Hematopoietic multipotent progenitor cell (in vitro differentiated cells): ENCODE results near the gene ESYT2. TPM values are rescaled to one million over a fixed set of nuclear protein-coding genes. Genes with fewer than 3 reads are reported as not detected.
A peak's percentile ranks its signal among the peaks of the same experiment; 100 is the strongest.
"Not testable (repeated sequence)": the region's sequence is repeated elsewhere in the genome, so short reads cannot be mapped to it uniquely, and the experiment has no call there.

Experiments
- DNase-seq, 3 donors: peaks; one replicate each; pipeline ENCODE4 v3.0.0-alpha.2; 2011 to 2015; ENCODE audit warnings: low read depth in 2 of 3, low spot score in 2 of 3
- total RNA-seq: library from RNA; depleted of rRNA; stranded (reverse); fragments of >200 nt; gene quantifications from one replicate; pipeline ENCODE4 v1.2.3, GENCODE V29; 2012

ESYT2 gene, protein sequence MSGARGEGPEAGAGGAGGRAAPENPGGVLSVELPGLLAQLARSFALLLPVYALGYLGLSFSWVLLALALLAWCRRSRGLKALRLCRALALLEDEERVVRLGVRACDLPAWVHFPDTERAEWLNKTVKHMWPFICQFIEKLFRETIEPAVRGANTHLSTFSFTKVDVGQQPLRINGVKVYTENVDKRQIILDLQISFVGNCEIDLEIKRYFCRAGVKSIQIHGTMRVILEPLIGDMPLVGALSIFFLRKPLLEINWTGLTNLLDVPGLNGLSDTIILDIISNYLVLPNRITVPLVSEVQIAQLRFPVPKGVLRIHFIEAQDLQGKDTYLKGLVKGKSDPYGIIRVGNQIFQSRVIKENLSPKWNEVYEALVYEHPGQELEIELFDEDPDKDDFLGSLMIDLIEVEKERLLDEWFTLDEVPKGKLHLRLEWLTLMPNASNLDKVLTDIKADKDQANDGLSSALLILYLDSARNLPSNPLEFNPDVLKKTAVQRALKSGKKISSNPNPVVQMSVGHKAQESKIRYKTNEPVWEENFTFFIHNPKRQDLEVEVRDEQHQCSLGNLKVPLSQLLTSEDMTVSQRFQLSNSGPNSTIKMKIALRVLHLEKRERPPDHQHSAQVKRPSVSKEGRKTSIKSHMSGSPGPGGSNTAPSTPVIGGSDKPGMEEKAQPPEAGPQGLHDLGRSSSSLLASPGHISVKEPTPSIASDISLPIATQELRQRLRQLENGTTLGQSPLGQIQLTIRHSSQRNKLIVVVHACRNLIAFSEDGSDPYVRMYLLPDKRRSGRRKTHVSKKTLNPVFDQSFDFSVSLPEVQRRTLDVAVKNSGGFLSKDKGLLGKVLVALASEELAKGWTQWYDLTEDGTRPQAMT
- 154 TPM for total RNA-seq

- DNase-seq, result peak; percentile 97 to 100 (median 98)
Measured at GRCh38 chr7:158829342-158830210, at the start of gene ESYT2. Gene ESYT2, minus strand, starts transcription at chr7:158829509. Its CDS starts 91 bp downstream, at chr7:158829418.

DNA sequence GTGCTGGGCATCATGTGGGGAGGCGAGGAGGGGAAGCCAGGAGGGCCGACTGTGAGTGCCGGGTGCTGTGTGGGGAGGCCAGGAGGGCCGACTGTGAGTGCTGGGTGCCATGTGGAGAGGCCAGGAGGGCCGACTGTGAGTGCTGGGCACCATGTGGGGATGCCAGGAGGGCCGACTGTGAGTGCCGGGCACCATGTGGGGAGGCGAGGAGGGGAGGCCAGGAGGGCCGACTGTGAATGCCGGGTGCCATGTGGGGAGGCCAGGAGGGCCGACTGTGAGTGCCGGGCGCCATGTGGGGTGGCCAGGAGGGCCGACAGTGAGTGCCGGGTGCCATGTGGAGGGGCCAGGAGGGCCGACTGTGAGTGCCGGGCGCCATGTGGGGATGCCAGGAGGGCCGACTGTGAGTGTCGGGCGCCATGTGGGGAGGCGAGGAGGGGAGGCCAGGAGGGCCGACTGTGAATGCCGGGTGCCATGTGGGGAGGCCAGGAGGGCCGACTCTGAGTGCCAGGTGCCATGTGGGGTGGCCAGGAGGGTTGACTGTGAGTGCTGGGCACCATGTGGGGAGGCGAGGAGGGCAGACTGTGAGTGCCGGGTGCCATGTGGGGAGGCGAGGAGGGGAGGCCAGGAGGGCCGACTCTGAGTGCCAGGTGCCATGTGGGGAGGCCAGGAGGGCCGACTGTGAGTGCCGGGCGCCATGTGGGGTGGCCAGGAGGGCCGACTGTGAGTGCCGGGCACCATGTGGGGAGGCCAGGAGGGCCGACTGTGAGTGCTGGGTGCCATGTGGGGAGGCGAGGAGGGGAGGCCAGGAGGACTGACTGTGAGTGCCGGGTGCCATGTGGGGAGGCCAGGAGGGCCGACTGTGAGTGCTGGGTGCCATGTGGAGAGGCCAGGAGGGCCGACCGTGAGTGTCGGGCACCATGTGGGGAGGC is 49.1 kb upstream of the ESYT2 start:
- DNase-seq, result not testable (repeated sequence)

GRCh38 chr7:158876984-158877383 is 47.7 kb upstream of the ESYT2 start:
- no peak for DNase-seq

DNA sequence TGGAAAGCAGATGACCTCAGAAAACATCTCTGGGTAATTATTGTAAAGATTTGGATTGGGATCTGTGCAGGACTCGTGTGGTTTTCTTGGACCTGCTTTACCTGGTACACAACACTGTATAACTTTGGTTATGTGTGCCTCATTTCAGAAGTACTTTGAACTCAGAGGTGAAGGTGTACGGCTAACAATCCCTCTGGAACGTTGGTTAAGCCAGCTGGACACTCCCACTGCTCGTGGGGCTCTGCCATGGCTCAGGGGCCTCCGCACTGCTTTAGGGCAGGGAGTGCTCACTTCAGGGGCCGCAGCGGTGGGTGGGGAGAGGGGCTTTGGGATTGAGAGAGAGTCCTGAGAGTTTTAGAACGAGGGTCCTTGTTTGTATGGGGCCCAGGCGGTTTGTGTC is 40.6 kb upstream of the ESYT2 start:
- DNase-seq, result no peak

GRCh38 chr7:158868764-158869410 is 39.6 kb upstream of the ESYT2 start:
- DNase-seq, result no peak

GRCh38 chr7:158867214-158867984 is 38.1 kb upstream of the ESYT2 start:
- no peak for DNase-seq

DNA sequence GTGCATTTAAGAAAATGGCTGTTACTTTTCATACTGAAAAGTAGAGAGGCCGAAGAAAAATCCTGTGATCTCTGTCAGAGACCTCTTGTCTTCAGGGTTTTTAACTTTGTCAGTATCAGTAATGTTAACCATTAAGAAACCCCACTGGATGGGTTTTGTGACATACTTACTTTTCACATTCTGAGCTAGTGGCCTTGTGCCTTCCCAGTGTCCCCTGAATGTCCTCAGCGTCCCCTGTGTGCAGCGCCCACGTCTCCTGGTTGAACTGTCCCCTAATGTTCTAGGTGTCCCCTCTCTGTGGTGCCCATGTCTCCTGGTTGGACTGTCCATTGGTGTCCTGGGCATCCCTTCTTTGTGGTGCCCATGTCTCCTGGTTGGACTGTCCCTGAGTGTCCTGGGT is 36.7 kb upstream of the ESYT2 start:
- DNase-seq, result no peak

- peak in 1 of 3 donors; percentile 77 for DNase-seq
Measured at GRCh38 chr7:158865462-158865922, 36.2 kb upstream of the ESYT2 start.

DNA sequence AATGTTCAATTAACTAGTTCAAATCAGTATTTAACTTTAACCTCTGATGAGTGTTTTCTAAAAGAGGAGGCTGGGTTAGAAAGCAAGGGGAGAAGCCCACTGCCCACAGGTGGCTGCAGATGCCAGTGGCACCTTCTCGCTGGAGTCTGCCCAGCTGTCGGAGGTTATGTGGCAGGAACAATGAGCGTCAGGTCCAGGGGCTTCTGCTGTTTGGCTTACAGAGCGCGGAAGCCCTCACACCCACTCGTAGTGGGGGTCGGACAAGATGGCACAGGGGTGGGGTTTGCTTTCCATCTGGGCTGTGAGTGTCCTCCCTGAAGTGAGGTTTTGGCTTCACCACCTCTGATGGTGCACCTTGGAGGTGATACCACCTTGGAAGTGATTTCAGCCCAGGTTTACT is 35.5 kb upstream of the ESYT2 start:
- DNase-seq, result no peak

DNA sequence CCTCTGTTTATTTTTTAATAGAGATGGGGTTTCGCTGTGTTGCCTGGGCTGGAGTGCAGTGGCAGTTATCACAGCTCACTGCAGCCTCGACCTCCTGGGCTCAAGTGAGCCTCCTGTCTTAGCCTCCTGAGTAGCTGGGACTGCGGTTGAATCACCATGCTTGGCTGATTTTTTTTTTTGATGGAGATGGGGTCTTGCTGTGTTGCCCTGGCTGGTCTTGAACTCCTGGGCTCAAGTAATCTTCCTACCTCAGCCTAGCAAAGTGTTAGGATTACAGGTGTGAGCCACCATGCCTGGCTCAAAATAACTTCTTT is 35.2 kb upstream of the ESYT2 start:
- no peak for DNase-seq

DNA sequence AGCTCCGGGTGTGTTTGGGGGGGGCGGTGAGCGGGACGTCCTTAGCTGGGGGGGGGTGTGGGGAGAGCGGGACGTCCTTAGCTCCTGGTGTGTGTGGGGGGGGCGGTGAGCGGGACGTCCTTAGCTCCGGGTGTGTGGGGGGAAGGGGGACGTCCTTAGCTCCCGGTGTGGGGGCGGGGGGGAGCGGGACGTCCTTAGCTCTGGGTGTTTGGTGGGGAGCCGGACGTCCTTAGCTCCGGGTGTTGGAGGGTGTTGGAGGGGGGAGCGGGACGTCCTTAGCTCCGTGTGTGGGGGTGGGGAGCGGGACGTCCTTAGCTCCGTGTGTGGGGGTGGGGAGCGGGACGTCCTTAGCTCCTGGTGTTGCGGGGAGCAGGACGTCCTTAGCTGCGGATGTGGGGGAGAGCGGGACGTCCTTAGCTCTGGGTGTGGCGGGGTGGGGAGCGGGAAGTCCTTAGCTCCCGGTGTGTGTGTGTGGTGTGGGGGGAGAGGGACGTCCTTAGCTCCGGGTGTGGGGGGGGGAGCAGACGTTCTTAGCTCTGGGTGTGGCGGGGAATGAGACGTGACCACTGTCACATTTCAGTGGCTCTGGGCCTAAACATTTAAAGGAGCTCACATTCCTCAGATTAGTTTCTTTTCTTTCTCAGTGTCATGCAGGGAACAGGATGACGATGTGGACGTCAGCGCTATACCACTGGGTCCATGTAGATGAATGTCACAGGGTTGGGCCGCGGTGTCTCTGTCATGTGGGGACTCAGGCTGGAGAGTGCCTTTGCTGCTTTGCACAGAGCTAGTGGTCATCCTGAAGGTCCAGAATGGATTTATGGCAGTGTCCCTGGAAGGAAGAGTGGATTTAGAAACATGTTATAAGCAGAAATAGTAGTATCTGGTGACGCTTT is 34.5 kb upstream of the ESYT2 start:
- DNase-seq, result peak in 1 of 3 donors; percentile 32

DNA sequence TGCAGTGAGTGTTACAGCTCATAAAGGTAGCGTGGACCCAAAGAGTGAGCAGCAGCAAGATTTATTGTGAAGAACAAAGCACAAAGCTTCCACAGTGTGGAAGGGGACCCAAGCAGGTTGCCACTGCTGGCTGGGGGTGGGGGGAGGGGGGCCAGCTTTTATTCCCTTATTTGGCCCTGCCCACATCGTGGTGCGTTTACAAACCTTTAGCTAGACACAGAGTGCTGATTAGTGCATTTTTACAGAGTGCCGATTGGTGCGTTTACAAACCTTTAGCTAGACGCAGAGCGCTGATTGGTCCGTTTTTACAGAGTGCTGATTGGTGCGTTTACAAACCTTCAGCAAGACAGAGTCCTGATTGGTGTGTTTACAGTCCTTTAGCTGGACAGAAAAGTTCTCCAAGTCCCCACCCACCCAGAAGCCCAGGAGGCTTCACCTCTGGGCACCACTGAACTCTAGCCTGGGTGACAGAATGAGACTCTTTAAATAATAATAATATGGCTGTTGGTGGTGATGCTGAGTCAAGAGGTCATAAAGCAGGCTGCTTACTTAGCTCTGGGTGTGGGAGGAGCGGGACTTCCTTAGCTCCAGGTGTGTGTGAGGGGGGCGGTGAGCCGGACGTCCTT is 33.8 kb upstream of the ESYT2 start:
- peak in 1 of 3 donors; percentile 65 for DNase-seq

GRCh38 chr7:158861936-158862704 is 32.8 kb upstream of the ESYT2 start:
- DNase-seq, result no peak

- no peak for DNase-seq
Measured at GRCh38 chr7:158861004-158861787, 31.9 kb upstream of the ESYT2 start.

DNA sequence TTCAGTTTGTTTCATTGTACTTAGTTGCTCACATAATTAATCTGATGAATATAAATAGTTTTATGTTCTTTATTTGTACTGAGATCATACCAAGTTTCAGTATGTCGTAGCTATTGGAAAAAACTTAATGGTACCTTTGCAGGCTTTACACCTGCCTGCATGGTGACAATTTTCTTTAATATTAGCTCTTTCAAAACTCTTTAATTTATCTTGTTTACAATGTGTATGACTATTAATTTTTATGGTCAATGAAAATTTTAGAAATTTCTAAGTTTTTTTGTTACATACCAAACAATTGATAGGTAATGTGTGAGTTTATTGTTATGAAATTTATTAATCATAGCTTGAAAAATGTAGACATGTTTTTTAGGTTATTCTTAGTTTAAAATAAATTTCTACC is 31.1 kb upstream of the ESYT2 start:
- no peak for DNase-seq
